Measurements from ENCODE around the gene TIGIT.
"Not testable (repeated sequence)": the region's sequence is repeated elsewhere in the genome, so short reads cannot be mapped to it uniquely, and the experiment has no call there.

The TIGIT gene

GRCh38 chr3:114293838-114294535 is at the start of gene TIGIT:
TIGIT (plus strand) TSS chr3:114294028; CDS start chr3:114294062, 34 bp downstream.
- no peak for DNase-seq (ENCODE audit: low read depth)

DNA sequence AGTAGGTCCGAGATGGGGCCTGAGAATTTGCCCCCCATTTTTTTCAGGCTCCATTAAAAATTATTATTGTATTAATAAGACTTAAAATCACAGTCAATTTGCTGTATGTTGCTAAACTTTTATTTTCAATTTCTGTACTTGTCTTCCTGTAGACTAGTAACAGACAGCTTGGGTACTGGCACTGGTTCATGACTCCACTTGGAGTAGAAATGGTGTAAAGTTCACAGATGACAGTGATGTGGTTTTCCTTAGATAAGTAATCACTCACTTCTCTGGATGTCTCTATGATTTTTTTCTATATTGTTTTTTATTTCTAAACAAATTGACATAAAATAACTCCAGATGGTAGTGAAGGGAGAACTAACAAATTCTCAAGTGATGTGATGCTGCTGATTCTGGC is 40.9 kb upstream of the TIGIT start:
- DNase-seq (ENCODE audit: low read depth): no peak

GRCh38 chr3:114253505-114253904 is 40.3 kb upstream of the TIGIT start:
- DNase-seq (ENCODE audit: low read depth): no peak

GRCh38 chr3:114259566-114259965 is 34.3 kb upstream of the TIGIT start:
- no peak for DNase-seq (ENCODE audit: low read depth)

DNA sequence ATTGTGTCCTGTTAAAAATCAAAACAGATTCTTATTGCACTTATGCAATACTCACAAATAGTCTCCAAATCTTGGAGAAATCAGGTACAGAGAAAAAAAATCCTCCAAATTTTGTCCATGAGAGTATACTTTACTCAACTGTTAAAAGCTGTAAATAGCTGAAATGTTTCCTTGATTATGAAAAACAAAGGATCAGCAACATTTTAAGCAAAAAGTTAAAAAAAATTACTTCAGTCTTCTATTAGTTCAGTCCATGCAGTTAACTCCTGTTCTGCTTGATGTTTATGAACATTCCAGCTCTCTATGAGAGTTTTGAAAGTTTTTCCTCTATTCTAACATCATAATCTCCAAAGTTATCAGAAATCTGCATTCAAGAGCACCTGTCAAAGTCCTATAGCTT is 33.7 kb upstream of the TIGIT start:
- DNase-seq (ENCODE audit: low read depth): no peak

GRCh38 chr3:114270019-114270418 is 23.8 kb upstream of the TIGIT start:
- no peak for DNase-seq (ENCODE audit: low read depth)

DNA sequence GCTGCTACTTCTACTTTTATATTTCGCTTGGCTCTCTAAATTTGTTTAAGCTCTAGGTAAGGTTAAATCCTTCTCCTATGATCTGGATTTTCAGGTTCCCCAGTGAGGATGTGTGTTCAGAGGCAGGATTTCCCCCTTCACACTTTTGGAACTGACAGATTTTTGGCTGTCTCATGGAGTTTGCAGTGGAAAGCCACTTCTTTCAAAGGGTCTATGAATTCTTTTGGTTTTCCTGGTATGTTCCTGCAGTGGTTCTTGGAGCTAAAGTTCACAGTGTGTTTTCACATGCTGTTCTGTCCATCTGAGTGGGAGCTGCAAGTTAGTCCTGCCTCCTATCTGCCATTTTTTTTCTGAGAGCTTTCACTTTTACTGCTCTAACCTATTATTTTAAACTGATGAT is 21.6 kb upstream of the TIGIT start:
- DNase-seq (ENCODE audit: low read depth): no peak

GRCh38 chr3:114274929-114275328 is 18.9 kb upstream of the TIGIT start:
- DNase-seq (ENCODE audit: low read depth): no peak

GRCh38 chr3:114276856-114277255 is 17.0 kb upstream of the TIGIT start:
- DNase-seq (ENCODE audit: low read depth): not testable (repeated sequence)

- no peak for DNase-seq (ENCODE audit: low read depth)
Observed at GRCh38 chr3:114284644-114285043, 9.2 kb upstream of the TIGIT start.

DNA sequence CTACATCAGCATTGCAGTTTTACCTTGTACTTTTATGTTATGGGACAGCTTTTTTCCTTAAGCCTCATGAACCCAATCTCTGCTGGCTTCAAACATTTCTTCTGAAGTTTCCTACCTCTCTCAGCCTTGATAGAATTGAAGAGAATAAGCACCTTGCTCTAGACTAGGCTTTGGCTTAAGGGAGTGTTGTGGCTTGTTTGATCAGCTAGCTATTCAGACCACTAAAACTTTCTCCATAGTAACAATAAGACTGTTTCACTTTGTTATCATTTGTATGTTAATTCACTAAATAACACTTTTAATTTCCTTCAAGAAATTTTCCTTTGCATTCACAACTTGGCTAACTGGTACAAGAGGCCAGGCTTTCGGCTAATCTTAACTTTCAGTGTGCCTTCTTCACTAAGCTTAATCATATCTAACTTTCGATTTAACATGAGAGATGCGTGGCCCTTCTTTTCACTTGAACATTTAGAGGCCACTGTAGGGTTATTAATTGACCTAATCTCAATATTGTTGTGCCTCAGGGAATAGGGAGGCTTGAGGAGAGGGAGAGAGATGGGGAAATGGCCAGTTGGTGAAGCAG is 8.1 kb upstream of the TIGIT start:
- no peak for DNase-seq (ENCODE audit: low read depth)

- no peak for DNase-seq (ENCODE audit: low read depth)
Observed at GRCh38 chr3:114286266-114286665, 7.6 kb upstream of the TIGIT start.

GRCh38 chr3:114290911-114291901 is 2.6 kb upstream of the TIGIT start:
- peak; percentile 12 for DNase-seq (ENCODE audit: low read depth)

GRCh38 chr3:114294940-114295480 is 1.2 kb downstream of the TIGIT start:
- no peak for DNase-seq (ENCODE audit: low read depth)

DNA sequence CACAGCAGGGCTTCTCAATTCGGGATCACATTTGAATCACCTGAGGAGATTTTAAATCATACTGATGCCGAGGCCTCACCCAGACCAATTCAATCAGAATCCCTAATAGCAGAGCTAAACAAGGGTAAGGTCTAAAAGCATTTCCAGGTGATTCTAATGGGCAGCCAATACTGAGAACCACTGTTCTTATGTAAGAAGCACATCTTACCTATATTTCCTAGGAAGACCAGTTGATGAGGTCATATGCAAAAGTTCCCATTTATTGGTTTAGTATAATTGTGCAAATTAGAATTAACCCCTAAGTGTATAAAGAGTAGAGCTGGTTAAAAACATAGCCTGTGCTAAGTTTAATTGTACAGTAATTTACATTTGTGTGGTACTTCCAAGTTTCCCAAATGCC is 2.1 kb downstream of the TIGIT start:
- DNase-seq (ENCODE audit: low read depth): no peak

- DNase-seq (ENCODE audit: low read depth): no peak
Observed at GRCh38 chr3:114299421-114299820, 5.6 kb downstream of the TIGIT start.

DNA sequence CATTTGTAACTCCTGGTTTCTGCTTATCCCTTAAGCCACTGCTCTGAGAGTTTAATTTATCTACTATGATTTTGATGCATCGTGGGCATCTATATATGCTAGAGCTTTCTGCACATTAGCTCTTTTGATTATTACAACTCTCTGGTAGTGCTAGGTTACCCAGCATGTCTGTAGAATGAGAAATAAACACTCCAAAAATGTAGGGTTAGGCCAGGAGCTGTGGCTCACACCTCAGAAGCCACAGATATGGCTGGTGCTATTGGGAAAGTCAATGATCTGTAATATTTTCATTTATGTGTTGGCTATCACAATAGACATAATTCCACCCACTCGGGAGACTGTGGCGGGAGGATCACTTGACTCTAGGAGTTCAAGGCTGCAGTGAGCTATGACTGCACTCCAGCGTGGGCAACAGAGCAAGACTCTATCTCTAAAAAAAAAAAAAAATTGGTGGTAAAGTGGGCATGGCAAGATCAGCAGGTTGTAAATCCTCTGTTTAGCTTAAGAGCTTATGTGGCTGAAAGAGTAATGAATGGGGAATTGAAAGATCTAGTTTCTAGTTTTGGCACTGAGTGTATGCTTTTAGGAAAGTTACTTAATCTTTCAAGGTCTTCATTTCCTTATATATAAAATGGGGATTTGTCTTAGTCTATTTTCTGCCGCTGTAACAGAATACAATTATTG is 6.3 kb downstream of the TIGIT start:
- no peak for DNase-seq (ENCODE audit: low read depth)

GRCh38 chr3:114307222-114307830 is 13.5 kb downstream of the TIGIT start:
- no peak for DNase-seq (ENCODE audit: low read depth)

DNA sequence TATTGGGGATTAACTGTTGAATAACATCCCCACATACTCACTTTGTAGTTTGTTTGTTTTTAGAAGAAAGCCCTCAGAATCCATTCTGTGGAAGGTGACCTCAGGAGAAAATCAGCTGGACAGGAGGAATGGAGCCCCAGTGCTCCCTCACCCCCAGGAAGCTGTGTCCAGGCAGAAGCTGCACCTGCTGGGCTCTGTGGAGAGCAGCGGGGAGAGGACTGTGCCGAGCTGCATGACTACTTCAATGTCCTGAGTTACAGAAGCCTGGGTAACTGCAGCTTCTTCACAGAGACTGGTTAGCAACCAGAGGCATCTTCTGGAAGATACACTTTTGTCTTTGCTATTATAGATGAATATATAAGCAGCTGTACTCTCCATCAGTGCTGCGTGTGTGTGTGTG is 14.0 kb downstream of the TIGIT start:
- no peak for DNase-seq (ENCODE audit: low read depth)

- no peak for DNase-seq (ENCODE audit: low read depth)
Observed at GRCh38 chr3:114308377-114308776, 14.5 kb downstream of the TIGIT start.

- DNase-seq (ENCODE audit: low read depth): no peak
Observed at GRCh38 chr3:114308830-114309229, 15.0 kb downstream of the TIGIT start.
